CD4-positive, alpha-beta T cell treated with Interleukin-1 beta for 1 hour (primary cell): ENCODE measurements around the gene NAXE.
"Not testable (repeated sequence)": the region's sequence is repeated elsewhere in the genome, so short reads cannot be mapped to it uniquely, and the experiment has no call there.

ENCODE experiments used
- DNase-seq, 2 donors: peaks; one replicate each; pipeline ENCODE4 v3.0.0-alpha.2; 2020 to 2022

Gene NAXE

DNA sequence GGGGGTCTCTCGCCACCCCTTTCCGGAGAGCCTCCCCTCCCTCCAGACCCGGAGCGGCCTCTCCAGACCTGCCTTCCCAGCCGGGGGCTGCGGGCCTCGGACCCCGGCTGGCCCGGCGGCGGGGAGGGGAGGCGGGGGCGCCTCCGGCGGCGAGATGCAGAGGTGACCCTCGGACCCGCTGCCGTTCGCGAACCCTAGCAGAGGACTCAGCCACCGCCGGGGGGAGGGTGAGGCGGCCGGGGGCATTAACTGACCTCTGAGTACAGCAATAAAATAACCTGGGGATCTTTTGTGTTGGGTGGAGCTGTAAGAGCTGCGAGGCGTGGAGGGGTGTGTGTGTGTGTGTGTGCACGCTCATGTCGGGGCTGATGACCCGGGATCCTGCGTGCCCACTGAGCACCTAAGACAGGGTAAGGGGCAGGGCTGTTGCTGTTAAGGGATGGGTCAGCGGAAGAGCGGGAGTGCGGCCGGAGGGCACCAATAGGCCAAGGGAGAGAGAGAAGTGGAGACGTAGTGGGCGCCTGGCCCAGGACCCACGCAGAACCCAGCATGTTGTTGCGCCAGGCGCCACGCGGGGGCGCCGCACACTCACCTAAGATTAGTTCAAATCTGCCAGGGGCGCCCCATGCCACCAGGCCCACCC lies 34.0 kb downstream of the NAXE start:
- peak; percentile 56 to 62 for DNase-seq

- DNase-seq = no peak
Measured at GRCh38 chr1:156626079-156626438, 34.5 kb downstream of the NAXE start.

DNA sequence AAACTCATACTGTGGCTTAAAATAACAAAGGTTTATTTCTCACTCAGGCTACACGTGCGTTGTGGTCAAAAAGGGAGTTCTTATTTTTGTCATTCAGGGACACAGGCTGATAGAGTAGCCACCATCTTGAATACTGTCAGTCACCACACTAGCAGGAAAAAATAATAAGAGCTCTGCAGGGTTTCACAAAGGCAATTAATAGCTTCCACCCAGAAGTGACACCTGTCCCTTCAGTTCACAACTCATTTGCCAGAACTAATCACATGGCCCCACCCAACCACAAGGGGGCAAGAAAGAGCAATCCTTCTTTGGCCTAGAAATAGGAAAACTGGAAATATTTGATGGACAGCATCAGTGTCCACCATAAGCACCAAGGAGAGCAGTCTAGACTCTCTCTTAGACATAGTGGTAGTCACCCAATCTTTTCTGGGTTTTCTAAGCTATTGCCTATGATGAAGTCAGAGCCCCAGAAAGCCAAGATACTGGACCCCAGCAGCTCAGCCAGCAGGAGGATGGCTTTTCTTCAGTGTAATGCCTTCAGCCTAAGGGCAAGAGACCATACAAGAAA lies 35.8 kb downstream of the NAXE start:
- peak; percentile 15 to 53 for DNase-seq

- DNase-seq = no peak
Measured at GRCh38 chr1:156629823-156630449, 38.4 kb downstream of the NAXE start.

DNA sequence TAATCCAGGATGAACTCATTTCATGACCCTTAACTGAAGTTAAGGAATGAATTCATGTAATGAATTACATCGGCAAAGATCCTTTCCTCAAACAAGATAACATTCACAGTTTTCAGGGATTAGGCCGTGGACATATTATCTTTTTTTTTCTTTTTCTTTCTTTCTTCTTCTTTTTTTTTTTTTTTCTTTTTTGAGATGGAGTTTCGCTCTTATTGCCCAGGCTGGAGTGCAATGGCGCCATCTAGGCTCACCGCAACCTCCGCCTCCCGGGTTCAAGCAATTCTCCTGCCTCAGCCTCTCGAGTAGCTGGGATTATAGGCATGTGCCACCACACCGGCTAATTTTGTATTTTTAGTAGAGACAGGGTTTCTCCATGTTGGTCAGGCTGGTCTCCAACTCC lies 39.6 kb downstream of the NAXE start:
- DNase-seq = not testable (repeated sequence)

- no peak for DNase-seq
Measured at GRCh38 chr1:156632355-156632754, 40.8 kb downstream of the NAXE start.

DNA sequence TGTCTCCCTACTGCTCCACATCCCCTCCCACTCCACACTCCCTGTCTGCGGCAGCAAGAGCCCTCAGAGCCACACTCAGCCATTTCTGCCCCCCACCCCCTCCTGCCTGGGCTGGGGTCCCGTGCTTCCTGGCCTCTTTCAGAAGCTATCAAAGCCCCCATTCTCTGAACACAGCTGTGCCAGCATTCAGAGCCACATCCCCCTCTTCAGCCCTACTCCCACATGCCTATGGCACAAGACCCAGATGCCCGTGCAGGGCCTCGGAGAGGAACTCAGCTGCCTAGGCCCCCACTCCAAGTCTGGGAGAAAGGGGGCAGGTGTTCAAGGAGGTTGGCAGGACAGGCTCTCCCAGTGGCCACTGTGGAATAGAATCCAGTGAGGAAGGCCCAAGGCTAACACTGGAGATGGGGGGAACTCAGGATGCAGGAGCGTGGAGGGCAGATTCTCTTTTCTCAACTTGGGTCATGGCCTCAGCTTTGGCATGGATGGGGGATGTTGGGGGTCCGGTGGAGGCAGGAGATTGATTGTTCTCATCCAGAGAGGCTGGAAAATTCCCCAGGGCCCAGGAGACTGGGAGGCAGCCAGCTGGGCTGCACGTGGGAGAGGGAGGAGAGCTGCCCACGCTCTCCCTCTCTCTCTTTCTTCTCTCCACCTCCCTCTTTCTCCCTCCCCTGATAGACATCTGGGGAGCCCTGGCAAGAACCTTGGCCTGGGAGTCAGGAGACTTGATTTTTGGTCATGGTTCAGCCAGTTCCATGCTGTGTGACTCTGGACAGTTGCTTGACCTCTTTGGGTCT lies 46.8 kb downstream of the NAXE start:
- no peak for DNase-seq

DNA sequence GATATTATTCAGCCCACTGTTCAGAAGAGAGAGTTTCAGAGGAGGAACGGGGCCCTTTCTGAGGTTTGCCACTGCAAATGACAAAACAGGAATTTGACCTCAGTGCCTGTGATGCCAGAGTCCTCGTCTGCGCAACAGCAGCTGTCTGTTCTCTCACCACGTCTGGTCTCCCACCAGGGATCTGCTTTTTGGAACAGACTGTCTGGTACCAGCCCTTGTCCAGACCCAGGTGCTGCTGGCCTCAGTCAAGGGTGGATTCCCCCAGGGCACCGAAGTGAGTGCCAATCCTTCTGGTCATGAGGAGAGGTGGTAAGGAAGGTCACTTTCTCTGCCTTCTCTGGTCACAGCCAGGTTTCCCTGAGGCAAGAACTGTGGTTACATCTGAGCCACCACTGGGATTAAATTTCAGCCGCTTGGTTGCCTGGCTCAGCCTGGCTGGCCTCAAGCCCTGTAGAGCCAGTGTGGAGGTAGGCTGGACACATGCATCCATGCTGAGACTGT lies 48.1 kb downstream of the NAXE start:
- DNase-seq = no peak

- no peak for DNase-seq
Measured at GRCh38 chr1:156640842-156641706, 49.5 kb downstream of the NAXE start.

DNA sequence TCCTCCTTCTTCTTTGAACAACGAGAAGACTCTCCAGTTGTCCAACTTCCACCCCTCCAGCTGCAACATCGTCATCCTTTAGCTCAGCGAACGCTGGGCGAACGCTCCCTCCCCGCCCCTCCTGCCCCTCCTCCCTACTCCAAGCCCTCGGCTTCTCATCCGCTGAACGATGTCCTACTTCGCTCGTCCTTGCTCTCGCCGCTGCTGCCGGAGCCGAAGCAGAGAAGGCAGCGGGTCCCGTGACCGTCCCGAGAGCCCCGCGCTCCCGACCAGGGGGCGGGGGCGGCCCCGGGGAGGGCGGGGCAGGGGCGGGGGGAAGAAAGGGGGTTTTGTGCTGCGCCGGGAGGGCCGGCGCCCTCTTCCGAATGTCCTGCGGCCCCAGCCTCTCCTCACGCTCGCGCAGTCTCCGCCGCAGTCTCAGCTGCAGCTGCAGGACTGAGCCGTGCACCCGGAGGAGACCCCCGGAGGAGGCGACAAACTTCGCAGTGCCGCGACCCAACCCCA lies 50.2 kb downstream of the NAXE start, which contains the start of gene BCAN:
BCAN (plus strand) TSS at position 357 of the 504 bp plus-strand sequence. CDS start 3,938 bp downstream, outside the sequence.
- DNase-seq = no peak

DNA sequence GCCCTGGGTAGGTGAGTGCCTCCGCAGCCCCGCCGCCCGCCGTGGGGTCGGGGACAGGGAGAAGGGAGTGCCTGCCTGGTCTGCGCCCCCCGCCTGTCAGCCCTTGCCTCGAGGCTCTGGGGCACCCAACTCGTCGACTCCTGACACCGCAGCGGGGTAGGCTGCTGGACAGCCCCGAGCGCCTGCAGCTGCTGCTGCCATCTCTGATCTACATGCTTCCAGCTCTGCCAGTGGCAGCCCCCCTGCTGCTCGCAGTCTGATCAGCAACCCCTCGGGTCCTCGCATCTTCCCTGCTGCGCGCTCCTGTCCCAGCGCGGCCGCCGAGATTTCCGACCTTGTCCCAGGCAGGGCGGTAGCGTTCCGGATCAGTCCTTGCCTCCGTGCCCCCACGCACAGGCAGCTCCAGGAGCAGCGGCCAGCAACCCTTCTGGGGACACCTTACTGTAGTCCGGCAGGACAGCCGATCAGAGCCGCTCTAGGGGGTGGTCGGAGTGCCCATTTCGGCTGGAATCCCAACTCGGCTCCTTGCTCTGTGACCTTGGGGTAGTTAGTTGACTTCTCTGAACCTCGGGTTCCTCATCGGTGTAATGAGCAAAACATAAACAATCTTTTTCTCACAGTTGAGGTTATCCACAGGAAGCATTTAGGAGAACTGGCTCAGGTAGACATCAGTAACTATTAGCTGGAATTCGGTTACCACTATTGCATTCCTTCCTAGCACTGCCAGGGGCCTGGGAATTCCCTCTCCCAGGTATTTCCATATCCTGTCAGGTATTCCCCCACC lies 50.9 kb downstream of the NAXE start:
- DNase-seq = no peak

GRCh38 chr1:156643049-156643777 lies 51.6 kb downstream of the NAXE start:
- DNase-seq = no peak

DNA sequence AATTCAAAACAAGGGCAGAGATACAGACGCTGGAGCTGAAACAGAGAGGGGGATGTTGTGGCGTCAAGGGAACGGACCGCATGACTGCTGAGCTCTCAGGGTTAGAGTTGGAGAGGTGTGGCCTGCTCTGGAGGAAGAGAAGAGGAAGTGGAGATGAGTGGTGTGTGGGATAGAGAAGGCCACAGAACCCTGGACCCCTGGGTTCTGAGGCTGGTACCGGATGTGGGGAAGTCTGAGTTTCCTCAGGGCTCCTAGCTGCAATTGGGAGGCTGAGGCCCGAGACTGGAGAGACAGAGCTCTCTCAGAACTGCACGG lies 52.2 kb downstream of the NAXE start:
- no peak for DNase-seq
